Fibroblast of the aortic adventitia (primary cell): ENCODE results near the gene KMT2D. TPM values are rescaled to one million over a fixed set of nuclear protein-coding genes. Genes with fewer than 3 reads are reported as not detected.
"Not testable (repeated sequence)": the region's sequence is repeated elsewhere in the genome, so short reads cannot be mapped to it uniquely, and the experiment has no call there.

ENCODE experiments used
- DNase-seq: peaks from one replicate; pipeline ENCODE4 v3.0.0-alpha.2; 2010; ENCODE audit warnings: low read depth
- H3K4me3 ChIP-seq: 2 replicates; pipeline ENCODE4 v1.5.1; 2011; ENCODE audit warnings: low read depth, mild to moderate bottlenecking, control low read depth, low read length, moderate library complexity
- CTCF ChIP-seq: IDR thresholded peaks from 2 replicates; pipeline ENCODE4 v1.5.1; 2011; ENCODE audit warnings: mild to moderate bottlenecking, low read length, control low read depth, inconsistent platforms; ENCODE audit not compliant: insufficient read depth
- total RNA-seq: library from RNA; depleted of rRNA; stranded (reverse); fragments of >200 nt; gene quantifications from 2 replicates; pipeline ENCODE4 v1.2.3, GENCODE V29; 2012; ENCODE audit warnings: low replicate concordance

KMT2D gene
- total RNA-seq, 1 donor: 23.8 TPM

DNA sequence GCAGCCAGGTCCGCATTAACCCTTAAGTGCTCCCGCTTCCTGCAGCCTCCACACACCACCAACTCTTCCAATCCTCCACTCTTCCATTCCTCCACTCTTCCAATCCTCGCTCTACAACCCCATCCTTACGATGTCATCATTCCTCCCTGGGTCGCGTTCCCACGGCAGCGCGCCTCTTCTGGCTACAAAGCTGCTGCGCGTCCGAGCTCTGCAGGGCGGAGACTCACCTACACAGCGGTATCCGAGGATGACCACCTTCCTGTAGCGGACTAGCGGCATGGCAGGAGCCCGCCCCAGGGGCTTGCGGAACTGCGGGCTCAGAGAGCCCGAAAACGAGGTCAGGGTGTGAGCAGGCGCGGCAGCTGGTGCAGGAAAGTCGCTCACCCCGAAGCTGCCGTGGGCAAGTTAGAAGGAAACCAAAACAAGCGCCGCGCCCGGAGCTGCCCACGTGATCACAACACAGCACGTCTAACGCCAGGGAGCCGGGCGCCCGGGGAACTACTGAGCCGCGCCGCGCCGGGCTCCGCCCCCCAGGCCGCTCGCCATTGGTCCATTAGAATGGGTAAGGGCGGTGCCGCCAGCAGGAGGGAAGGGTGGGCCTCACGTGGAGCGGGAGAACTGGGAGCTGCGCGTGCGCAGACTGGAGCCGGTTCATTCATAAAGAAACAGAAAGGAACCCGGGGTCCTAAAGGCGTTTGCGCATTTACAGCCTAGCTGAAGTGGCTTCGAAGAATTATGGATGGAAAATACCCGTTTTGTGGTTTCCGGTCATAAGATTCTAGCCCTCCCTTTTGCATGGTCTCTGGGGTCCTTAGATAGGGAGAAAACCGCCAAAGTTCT, 9.1 kb upstream of the KMT2D start, which contains the start of gene RHEBL1:
TSS of gene RHEBL1 (minus strand) at position 473 of the 840 bp plus-strand sequence. CDS start at position 279, 194 bp downstream.
- DNase-seq: peak; percentile 94
- TF ChIP-seq CTCF: peak; percentile 22
- peak within 1 kb of the TSS; percentile 86 for H3K4me3 ChIP-seq

- peak overlapping the region; percentile 86 for H3K4me3 ChIP-seq
- TF ChIP-seq CTCF: no peak
- no peak for DNase-seq
Measured at GRCh38 chr12:49068879-49069506, 8.4 kb upstream of the KMT2D start.

DNA sequence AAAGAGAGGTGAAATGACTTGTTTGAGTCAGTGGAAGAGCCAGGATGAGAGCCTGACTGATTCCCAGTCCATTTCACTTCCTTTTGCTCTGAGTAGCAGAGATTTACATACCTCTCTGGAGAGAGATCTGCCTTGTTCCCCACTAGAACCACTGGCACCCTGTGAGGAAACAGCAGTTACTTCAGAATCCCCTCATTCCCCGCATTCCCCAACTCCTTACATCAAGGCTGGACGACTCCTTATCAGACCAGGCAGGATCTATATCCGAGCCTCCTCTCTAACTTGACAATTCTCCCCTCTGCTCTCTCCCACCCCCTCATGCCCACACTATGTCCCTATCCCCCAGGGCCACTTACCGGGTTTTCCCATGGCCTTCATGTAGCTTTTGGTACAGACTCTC, 5.5 kb upstream of the KMT2D start:
- DNase-seq: no peak

DNA sequence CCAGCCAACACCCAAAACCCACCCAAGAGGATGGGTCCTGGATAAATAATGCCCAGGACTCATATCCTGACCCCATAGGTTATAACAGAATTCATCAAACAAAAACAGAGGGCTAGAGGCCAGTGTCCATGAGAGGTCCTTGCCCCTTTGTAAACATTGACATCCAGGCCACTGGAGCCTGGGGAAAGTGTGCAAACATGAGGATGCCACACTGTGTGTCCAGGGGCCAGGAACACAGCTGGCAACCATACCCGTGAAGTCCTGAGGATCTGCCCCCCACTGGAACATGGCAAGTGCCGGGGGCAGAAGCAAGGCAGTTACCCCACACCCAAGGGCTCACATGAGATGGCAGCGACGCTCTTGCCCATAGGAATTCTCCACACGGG, 4.2 kb upstream of the KMT2D start:
- no peak for DNase-seq
- TF ChIP-seq CTCF: no peak
- no peak overlapping the region for H3K4me3 ChIP-seq

More for the DNA sequence above, 5.5 kb upstream of the KMT2D start:
- TF ChIP-seq CTCF: no peak
- no peak overlapping the region for H3K4me3 ChIP-seq

- DNase-seq, H3K4me3 ChIP-seq: not testable (repeated sequence)
Measured at GRCh38 chr12:49061916-49062315, 1.3 kb upstream of the KMT2D start.

DNA sequence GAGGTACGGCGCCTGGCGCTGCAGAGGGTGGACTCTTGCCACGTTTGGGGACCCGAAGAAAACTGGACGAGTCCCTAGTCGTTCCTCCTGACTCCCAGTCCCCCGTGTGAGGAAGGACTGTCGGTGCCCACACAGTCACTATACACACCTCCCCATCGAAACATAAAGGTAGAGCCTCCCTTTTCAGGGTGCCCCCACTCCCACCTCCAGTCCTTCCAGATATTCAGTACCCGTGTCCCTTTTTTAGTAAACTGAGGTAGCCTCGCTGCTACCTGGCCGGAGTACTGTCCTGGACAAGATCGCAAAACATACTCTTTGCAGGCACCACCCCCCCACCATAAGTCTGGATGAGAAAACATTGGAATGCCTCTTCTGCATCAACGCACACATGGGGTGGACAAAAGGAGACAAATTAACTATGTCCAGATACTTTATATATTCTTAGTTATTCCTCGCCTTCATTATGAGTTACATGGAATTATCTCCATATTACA, 610 bp upstream of the KMT2D start:
- TF ChIP-seq CTCF: no peak
- DNase-seq: no peak

More for the DNA sequence above, 610 bp upstream of the KMT2D start:
- H3K4me3 ChIP-seq: peak overlapping the region; percentile 91
